ENCODE data around the gene VSTM1.

DNA sequence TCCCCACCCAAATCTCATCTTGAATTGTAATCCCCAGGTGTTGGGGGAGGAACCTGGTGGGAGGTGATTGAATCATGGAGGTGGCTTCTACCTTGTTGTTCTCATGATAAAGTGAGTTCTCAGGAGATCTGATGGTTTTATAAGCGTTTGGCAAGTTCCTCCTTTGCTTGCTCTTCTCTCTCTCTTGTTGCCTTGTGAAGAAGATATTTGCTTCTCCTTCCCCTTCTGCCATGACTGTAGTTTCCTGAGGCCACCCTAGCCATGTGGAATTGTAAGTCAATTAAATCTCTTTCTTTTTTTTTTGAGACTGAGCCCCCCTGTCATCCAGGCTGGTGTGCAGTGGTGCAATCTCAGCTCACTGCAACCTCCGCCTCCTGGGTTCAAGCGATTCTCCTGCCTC is 34.4 kb downstream of the VSTM1 start:
- TF ChIP-seq, protein P1, sequence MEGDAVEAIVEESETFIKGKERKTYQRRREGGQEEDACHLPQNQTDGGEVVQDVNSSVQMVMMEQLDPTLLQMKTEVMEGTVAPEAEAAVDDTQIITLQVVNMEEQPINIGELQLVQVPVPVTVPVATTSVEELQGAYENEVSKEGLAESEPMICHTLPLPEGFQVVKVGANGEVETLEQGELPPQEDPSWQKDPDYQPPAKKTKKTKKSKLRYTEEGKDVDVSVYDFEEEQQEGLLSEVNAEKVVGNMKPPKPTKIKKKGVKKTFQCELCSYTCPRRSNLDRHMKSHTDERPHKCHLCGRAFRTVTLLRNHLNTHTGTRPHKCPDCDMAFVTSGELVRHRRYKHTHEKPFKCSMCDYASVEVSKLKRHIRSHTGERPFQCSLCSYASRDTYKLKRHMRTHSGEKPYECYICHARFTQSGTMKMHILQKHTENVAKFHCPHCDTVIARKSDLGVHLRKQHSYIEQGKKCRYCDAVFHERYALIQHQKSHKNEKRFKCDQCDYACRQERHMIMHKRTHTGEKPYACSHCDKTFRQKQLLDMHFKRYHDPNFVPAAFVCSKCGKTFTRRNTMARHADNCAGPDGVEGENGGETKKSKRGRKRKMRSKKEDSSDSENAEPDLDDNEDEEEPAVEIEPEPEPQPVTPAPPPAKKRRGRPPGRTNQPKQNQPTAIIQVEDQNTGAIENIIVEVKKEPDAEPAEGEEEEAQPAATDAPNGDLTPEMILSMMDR (IDR thresholded peaks at IDR 0.05; ENCODE audit: low read length) = no peak
- TF ChIP-seq EZH2 (IDR thresholded peaks at IDR 0.05; ENCODE audit: borderline replicate concordance, low read length) = no peak
